ENCODE data around the gene ATP8B3. TPM values are rescaled to one million over a fixed set of nuclear protein-coding genes. Genes with fewer than 3 reads are reported as not detected.

Gene ATP8B3
- total and polyA plus RNA-seq, 9 of the 15 experiments (the other 6 are each of a cell fraction or from before 2014, with no cell fraction given): 1.2 to 12.3 (median 3.8) TPM

GRCh38 chr19:1812426-1813191 lies 533 bp upstream of the ATP8B3 start (continued):
- TF ChIP-seq ZNF24 (IDR thresholded peaks at IDR 0.05): no peak
- no peak for TF ChIP-seq RBM14 (IDR thresholded peaks at IDR 0.05; ENCODE audit: borderline replicate concordance, insufficient read depth, low read depth, low read length)
- 0 out of 2 replicates have a peak, but pooled peaks have one; percentile 60 for TF ChIP-seq ATF7 (IDR thresholded peaks at IDR 0.05)
- TF ChIP-seq THAP12 (CRISPR knock-in tag; IDR thresholded peaks at IDR 0.05): no peak
- no peak for TF ChIP-seq PHB2 (IDR thresholded peaks at IDR 0.05; ENCODE audit: low read depth)
- TF ChIP-seq FOXP1 (CRISPR knock-in tag; IDR thresholded peaks at IDR 0.05): peak; percentile 84
- TF ChIP-seq KLF10 (CRISPR knock-in tag; IDR thresholded peaks at IDR 0.05): no peak
- TF ChIP-seq ZNF764 (CRISPR knock-in tag; IDR thresholded peaks at IDR 0.05; ENCODE audit: low read depth): no peak; the same call in 1 of the 2 replicates
- no peak for TF ChIP-seq SRSF1 (IDR thresholded peaks at IDR 0.05; ENCODE audit: low read depth, low read length)
- no peak for TF ChIP-seq ZNF282 (CRISPR knock-in tag; IDR thresholded peaks at IDR 0.05)
- peak; percentile 85 for TF ChIP-seq POLR2G (IDR thresholded peaks at IDR 0.05; ENCODE audit: low read depth, low read length)
- no peak for TF ChIP-seq EHMT2 (IDR thresholded peaks at IDR 0.05)
- TF ChIP-seq KAT7 (CRISPR knock-in tag; IDR thresholded peaks at IDR 0.05; ENCODE audit: borderline replicate concordance): no peak
- TF ChIP-seq ELF2 (CRISPR knock-in tag; IDR thresholded peaks at IDR 0.05): no peak
- TF ChIP-seq MEF2A (IDR thresholded peaks at IDR 0.05; ENCODE audit: control insufficient read depth, low read depth, low read length): no peak
- no peak for TF ChIP-seq HMBOX1 (IDR thresholded peaks at IDR 0.05)
- no peak for TF ChIP-seq ZBTB43 (CRISPR knock-in tag; IDR thresholded peaks at IDR 0.05)
- no peak for TF ChIP-seq ARHGAP35 (IDR thresholded peaks at IDR 0.05; ENCODE audit: partially characterized antibody)
